MV-4-11 (cell line): ENCODE results near the gene MGMT.

Experiments
- DNase-seq: peaks from one replicate; lab custom pipeline; 2025; lab: John Stamatoyannopoulos, UW

MGMT gene

DNA sequence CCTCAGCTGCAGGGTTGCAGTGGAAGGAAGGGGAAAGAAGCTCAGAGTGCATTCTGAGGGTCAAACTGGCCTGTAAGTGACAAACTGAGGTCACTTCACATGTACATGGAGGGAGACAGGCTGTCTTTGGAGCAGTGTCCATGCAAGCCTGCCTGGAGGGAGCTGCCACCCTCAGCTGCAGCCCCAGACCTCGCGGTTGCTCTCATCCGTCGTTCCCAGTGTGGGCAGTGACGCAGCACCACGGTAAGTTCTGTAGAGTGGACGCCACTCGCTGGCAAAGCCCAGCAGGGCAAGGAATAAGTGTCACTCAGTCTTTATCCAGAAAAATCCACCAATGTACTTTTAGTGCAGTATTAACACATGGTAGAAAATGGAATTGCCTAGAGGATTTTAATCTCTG is 225.7 kb downstream of the MGMT start:
- DNase-seq = no peak

DNA sequence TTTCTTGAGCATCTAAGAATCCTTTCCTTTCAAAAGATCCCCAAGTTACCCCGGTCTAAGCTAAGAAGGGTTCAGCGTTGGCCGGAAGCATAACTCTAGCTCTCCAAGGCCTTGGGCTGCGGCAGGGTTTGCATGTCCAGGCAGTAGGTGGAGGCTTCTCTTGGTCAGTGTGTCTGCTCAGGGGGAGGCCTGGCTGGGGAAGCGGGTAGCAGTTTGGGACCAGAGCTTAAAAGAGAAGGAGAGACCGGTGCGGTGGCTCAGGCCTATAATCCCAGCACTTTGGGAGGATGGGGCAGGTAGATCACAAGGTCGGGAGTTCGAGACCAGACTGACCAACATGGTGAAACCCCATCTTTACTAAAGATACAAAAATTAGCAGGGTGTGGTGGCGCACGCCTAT is 226.3 kb downstream of the MGMT start:
- no peak for DNase-seq

DNA sequence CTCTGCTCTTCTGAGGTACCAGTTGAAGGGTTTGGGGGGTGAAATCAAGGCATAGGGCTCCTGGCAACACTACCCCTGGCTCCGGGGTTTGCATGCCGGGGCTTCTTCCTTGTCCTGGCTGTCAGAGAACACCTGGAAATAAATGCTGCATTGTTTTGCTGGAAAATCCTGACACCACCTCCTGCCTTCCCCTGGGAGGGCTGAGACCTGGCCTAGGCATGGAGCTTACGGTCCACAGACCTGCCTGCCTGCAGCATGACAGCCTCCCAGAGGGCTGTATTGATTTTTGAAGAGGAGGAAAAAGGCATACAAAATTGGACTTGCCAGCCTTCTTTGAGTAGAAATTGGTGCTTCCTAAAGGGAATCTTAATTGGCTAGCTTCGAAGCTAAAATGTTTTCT is 227.1 kb downstream of the MGMT start:
- no peak for DNase-seq

DNA sequence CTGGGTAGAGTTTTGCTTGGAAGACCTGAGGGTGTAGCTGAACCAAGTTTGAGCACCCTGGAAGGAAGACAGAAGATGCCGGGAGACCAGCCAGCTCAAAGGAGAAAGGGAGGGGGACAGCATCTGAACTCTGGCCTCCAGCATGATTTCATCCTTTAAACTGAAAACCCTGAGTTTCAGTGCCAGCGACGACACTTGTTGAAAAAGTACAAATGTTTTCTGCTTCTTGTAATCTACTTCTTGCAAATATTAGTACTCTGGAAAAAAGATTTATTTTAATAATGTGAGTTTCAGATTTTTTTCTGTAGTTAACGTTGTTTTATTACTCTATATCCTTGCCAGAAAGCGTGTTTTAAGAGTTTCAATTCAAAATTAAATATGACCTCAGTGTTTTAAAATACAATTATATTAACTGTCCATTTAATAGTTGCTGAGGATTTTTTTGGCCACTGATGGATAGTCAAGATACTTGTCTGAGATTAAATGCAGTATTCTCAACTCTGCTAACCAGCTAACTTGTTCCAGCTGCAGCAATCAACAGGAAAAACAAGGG is 227.7 kb downstream of the MGMT start:
- DNase-seq = no peak

GRCh38 chr10:129695671-129696070 is 228.6 kb downstream of the MGMT start:
- no peak for DNase-seq

DNA sequence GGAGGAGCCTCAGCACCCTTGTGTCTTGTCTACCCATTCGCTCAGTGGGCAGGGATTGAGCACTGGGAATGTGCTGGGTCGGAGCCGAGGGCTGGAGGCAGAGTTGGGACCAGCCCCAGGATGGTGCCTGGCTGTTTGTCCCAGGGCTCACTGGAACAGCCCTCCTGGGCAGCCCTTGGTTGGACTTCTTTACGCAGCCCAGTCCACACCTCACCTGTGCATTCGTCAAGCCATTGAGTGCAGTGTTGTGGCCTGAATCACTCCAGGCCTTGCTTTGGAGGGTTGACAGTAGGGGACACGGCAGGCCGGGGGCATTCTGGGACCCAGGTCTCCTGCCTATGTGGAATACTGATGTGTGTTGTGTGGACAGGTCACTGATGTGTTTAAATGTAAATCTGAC is 229.6 kb downstream of the MGMT start:
- no peak for DNase-seq

DNA sequence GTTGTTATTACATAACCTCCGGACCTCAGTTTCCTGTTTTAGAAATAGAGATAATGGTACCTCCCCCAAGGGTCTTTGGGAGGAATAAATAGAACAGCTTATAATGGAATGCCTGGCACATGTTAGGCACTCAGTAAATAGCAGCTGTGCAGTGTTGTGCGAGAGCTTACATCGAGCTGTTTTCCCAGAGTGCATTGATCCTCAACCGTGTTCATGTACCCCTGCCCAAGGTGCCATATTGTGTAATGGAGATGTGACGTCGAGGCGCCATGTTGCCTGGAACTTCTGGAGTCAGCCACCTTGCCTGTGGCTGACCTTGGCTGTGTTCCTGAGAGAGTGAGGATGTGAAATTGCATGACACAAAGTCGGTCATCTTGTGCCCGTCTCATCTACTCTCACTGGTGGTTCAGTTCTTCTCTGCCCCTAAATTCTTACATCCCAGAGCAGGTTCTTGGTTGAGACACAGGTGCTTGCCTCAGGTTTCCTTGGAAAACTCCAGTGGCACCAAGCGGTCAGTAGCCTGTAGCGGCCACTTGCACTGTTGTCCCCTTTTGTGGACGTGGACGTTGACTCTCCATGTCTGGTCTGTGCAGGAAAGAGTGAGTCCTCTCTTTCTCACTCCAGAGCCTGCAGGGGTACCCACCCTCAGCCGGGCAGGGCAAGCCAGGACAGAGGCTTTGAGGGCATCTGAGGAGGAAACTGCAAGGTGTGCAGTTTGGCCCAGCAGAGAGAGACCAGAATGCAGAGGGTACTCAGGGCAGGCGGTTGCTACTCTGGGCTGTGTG is 230.6 kb downstream of the MGMT start:
- DNase-seq = no peak

DNA sequence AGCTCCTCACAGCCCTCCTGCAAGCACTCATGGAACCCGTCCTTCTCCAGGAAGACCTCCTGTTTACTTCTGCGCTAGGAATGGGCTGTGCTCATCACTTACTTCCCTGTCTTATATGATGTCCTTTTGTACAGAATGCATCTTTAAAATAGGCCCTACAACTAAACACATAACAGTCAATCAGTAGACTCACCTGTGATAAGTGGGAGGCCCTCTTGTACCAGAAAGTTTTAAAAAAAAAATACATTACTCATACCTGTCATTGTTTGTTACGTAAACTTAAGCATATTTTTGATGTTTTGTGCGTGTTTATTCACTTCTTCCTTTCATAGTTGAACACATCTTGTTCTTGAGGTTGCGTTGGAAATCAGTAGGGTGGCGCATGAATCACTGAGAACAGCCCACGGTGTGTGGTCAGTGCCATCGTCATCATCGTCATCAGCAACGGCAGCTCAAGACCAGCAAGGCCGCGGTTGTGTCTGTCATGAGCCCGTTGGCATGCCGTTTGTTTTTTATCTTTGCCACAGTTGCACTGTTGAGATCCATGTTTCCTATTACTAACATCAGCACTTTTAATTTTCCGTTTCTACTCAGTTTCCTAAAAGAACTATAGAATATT is 232.8 kb downstream of the MGMT start:
- DNase-seq = no peak

- DNase-seq = no peak
Observed at GRCh38 chr10:129702605-129703004, 235.6 kb downstream of the MGMT start.

GRCh38 chr10:129703287-129704137 is 236.5 kb downstream of the MGMT start:
- DNase-seq = no peak

DNA sequence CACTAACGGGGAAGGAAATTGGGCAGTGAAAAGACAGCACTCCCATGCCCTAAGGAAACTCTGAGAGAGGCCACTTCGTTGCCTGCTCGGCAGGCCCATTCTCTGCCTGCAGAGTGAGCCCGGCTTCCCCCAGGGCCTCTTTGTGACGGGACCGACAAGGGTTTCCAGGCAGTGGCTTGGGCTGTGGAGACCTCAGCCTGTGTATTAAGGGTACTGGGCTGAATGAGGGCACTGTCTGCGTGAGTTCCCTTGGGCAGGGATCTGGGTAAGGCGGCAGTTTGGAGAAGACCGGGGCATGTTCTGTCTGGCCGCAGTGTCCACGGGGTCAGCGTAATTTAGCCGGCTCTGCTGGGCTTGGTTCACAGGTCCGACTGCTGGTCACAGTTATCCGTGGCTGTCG is 237.2 kb downstream of the MGMT start:
- DNase-seq = no peak

GRCh38 chr10:129704786-129705525 is 237.9 kb downstream of the MGMT start:
- DNase-seq = no peak

GRCh38 chr10:129705676-129706075 is 238.6 kb downstream of the MGMT start:
- no peak for DNase-seq

DNA sequence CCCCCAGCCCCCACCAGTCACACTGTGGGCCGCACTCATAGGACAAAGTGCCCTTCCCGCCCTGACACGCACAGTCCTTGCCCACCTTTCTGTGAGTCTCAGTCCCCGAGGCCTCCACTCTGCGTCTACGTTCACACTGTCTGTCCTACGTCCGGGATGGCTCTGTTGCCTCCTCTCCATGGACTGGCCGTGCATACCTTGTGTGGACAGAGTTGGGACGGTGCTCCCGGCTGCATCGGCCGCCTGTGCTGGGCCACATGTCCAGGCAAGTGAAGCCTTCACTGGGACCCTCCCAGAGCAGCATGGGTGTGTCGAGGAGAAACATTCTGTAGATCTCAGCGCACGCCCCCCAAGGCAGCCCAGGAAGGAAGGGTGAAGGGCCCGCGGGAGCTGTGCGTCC is 239.0 kb downstream of the MGMT start:
- no peak for DNase-seq

- DNase-seq = no peak
Observed at GRCh38 chr10:129706523-129706922, 239.5 kb downstream of the MGMT start.

DNA sequence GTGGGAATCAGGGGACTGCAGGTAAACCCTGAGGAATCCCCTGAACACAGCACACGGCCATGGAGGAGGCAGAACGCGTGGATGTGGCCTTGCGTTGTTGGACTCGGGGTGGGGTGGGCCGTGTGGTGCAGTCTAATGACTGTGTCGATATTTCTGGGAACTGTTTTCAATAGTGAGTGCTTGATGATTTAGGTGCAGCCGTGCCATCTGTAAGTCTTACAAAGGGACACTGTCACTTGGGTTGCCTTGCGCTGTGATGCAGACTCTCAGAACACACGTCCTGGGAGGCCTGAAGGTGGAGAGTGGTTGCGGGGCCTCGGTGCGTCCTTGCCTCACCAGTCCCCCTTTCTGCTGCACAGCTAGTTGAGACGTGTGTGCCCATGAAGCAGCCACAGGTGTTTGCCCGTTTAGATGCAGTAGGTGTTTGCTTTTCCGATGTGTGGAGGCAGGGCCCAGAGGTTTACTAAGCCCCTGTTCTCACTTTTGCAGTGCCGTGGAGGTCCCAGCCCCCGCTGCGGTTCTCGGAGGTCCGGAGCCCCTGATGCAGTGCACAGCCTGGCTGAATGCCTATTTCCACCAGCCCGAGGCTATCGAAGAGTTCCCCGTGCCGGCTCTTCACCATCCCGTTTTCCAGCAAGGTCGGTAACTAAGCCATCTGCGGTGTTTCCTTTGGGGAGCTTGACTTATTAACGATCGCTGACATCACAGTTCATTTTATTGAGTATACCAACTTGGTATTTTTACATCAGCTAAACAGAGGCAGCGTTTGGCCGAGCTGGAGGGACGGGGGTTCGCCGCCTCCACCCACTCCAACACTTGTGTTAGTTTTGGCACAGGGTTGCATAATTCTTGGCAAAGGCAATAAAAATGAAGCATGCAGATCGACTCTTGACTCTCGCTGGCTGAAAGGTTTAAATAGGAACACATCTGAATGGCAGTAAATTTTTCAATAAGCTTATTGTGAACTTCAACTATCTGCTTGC is 240.7 kb downstream of the MGMT start:
- no peak for DNase-seq

DNA sequence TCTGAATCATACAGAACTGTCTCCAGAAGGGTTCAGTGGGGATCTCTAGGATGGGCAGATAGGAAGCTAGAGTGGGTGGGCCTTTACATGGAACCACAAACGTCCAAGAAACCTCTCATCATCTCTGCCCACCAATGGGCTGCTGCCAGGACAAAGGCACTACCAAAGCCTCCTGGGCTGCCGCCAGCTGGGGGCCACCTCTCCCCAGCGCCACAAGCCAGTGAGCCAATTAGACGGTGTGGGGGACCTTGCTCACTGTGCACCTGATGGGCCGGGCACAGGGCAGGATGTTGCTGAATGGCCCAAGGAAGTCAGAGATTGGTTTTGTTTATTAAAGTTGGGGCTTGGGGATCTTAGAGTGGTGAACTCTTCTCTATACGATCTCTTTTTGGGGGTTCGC is 242.1 kb downstream of the MGMT start:
- no peak for DNase-seq

DNA sequence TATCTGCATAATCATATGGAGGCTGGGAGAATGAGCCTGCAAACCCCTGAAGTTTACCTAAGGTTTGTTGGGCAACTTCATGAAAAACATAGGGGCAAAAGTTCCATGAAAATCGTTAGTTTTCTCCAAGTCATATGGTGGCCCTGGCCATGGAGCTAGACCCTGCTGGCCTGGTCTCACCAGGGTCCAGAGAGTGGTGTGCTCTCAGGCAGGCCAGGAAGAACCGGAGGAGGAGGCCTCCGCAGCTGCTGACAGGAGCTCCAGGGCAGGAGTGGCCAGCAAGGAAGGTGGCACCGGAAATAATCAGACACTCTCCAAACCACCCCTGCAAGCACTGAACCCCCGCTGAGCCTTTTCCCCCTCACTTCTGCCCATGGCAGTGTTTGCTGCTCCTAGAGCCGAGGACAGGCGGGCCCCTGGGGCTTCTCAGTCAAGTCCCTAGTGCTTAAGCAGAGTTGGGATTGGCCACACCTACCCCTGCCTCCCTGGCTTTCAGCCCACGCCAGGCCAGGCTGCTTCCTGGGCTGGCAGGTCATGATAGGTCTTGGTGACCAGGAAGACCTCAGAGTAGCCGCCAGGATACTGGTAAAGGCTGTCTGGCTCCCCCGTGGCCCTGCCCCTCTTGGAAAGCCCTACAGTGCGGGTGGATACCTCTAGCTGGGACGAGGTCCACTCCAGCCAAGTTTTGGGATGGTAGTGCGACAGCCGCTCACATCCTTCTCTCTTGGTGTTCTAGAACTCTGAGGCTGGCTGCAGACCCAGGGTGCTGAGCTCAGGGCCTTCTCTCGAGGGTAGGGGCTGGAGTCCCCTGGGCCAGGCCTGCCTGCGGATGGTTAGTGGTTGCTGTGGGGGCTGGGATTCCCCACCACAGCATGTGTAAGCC is 242.8 kb downstream of the MGMT start:
- no peak for DNase-seq

GRCh38 chr10:129710510-129710847 is 243.4 kb downstream of the MGMT start:
- DNase-seq = no peak

- DNase-seq = no peak
Observed at GRCh38 chr10:129711291-129711690, 244.2 kb downstream of the MGMT start.
